Mesenchymal stem cell (in vitro differentiated cells and primary cell): ENCODE data around the gene KCTD17.

Experiments
- DNase-seq: peaks from one replicate; pipeline ENCODE4 v3.0.0-alpha.2; 2013
- H2AFZ ChIP-seq: one replicate; pipeline ENCODE4 v1.6.1; 2013; ENCODE audit warnings: low read depth, mild to moderate bottlenecking, control low read depth, inconsistent platforms, low read length, moderate library complexity
- H2AK5ac ChIP-seq: 2 replicates; pipeline ENCODE4 v1.6.1; 2013; ENCODE audit warnings: low read length, moderate library complexity, mild to moderate bottlenecking, inconsistent platforms; ENCODE audit not compliant: severe bottlenecking
- H2BK120ac ChIP-seq: one replicate; pipeline ENCODE4 v1.6.1; 2013; ENCODE audit warnings: low read depth, mild to moderate bottlenecking, inconsistent platforms, low read length, moderate library complexity
- H2BK12ac ChIP-seq, 2 experiments: one replicate each; pipeline ENCODE4 v1.6.1; 2013; ENCODE audit warnings: inconsistent platforms in 2 of 2, low read length in 2 of 2, mild to moderate bottlenecking in 2 of 2, moderate library complexity in 2 of 2, control low read depth in 1 of 2
- H2BK15ac ChIP-seq: one replicate; pipeline ENCODE4 v1.6.1; 2013; ENCODE audit warnings: mild to moderate bottlenecking, low read depth, inconsistent platforms; ENCODE audit not compliant: poor library complexity, severe bottlenecking
- H2BK5ac ChIP-seq: 2 replicates; pipeline ENCODE4 v1.6.1; 2013; ENCODE audit warnings: low read depth, mild to moderate bottlenecking, low read length, control low read depth, inconsistent platforms; ENCODE audit not compliant: poor library complexity, severe bottlenecking
- H3K14ac ChIP-seq, 2 experiments: one replicate each; pipeline ENCODE4 v1.6.1; 2013; ENCODE audit warnings: inconsistent platforms in 2 of 2, low read length in 2 of 2, control low read depth in 1 of 2, mild to moderate bottlenecking in 1 of 2, moderate library complexity in 1 of 2
- H3K18ac ChIP-seq, 2 experiments: one replicate each; pipeline ENCODE4 v1.6.1; 2013; ENCODE audit warnings: inconsistent platforms in 2 of 2, low read length in 2 of 2, control low read depth in 1 of 2, low read depth in 1 of 2, mild to moderate bottlenecking in 1 of 2
- H3K23ac ChIP-seq, 2 experiments: one replicate each; pipeline ENCODE4 v1.6.1; 2013; ENCODE audit warnings: inconsistent platforms in 2 of 2, low read length in 2 of 2, mild to moderate bottlenecking in 2 of 2, moderate library complexity in 2 of 2, control low read depth in 1 of 2
- H3K27ac ChIP-seq: 2 replicates; pipeline ENCODE4 v1.5.1; 2013; ENCODE audit warnings: mild to moderate bottlenecking, moderate library complexity, low read length, control low read depth, inconsistent platforms; ENCODE audit not compliant: poor library complexity, severe bottlenecking
- H3K27me3 ChIP-seq, 2 experiments: 2 replicates each; pipeline versions ENCODE4 v1.6.1 to v1.7.0; 2013; ENCODE audit warnings: low read length in 2 of 2, mild to moderate bottlenecking in 2 of 2, moderate library complexity in 2 of 2, control low read depth in 1 of 2, inconsistent platforms in 1 of 2; ENCODE audit not compliant: control insufficient read depth in 1 of 2, insufficient read depth in 1 of 2
- H3K36me3 ChIP-seq, 2 experiments: 2 replicates each; pipeline versions ENCODE4 v1.6.1 to v1.7.0; 2013; ENCODE audit warnings: low read length in 2 of 2, control low read depth in 1 of 2, inconsistent platforms in 1 of 2, low read depth in 1 of 2, mild to moderate bottlenecking in 1 of 2; ENCODE audit not compliant: insufficient read depth in 2 of 2, control insufficient read depth in 1 of 2
- H3K4ac ChIP-seq, 2 experiments: one replicate each; pipeline ENCODE4 v1.6.1; 2013; ENCODE audit warnings: inconsistent platforms in 2 of 2, low read length in 2 of 2, mild to moderate bottlenecking in 2 of 2, moderate library complexity in 2 of 2, control low read depth in 1 of 2, low read depth in 1 of 2
- H3K4me1 ChIP-seq: 2 replicates; pipeline ENCODE4 v1.6.1; 2013; ENCODE audit warnings: low read depth, low read length, control low read depth; ENCODE audit not compliant: control insufficient read depth, insufficient read depth
- H3K4me2 ChIP-seq: 2 replicates; pipeline ENCODE4 v1.6.1; 2013; ENCODE audit warnings: low read length, mild to moderate bottlenecking, inconsistent platforms; ENCODE audit not compliant: poor library complexity, severe bottlenecking
- H3K4me3 ChIP-seq, 2 experiments: 2 replicates each; pipeline versions ENCODE4 v1.5.1 to v1.7.0; 2013; ENCODE audit warnings: low read length in 2 of 2, mild to moderate bottlenecking in 2 of 2, control low read depth in 1 of 2, low read depth in 1 of 2; ENCODE audit not compliant: insufficient read depth in 1 of 2
- H3K79me1 ChIP-seq: replicated peaks from 2 replicates; pipeline ENCODE4 v1.6.1; 2013; ENCODE audit warnings: mild to moderate bottlenecking, control low read depth, low read length, inconsistent platforms; ENCODE audit not compliant: poor library complexity, severe bottlenecking
- H3K9ac ChIP-seq: 2 replicates; pipeline ENCODE4 v1.7.0; 2013; ENCODE audit warnings: mild to moderate bottlenecking, low read length, moderate library complexity
- H3K9me3 ChIP-seq: 2 replicates; pipeline ENCODE4 v1.7.0; 2013; ENCODE audit warnings: mild to moderate bottlenecking, low read length; ENCODE audit not compliant: control insufficient read depth
- H4K8ac ChIP-seq: one replicate; pipeline ENCODE4 v1.6.1; 2013; ENCODE audit warnings: inconsistent platforms, mild to moderate bottlenecking, low read length, moderate library complexity
- H4K91ac ChIP-seq: one replicate; pipeline ENCODE4 v1.6.1; 2013; ENCODE audit warnings: mild to moderate bottlenecking, low read length, inconsistent platforms
- WGBS: methylation state at CpG from one replicate; pipeline ENCODE4 v1.1.7; 2013; ENCODE audit warnings: mixed read lengths; 5-methylcytosine and 5-hydroxymethylcytosine counted together

Gene KCTD17

GRCh38 chr22:37097346-37097745 is 45.8 kb downstream of the KCTD17 start:
- Histone ChIP-seq H2AFZ (no peak overlapping the region), H4K91ac (no peak overlapping the region), H2AK5ac (no peak overlapping the region), H3K4me2 (no peak overlapping the region), H2BK120ac (no peak overlapping the region), H3K79me1 (no peaks in the 10 kb centered on the region), H2BK15ac (no peak overlapping the region), H4K8ac (no peak overlapping the region), H3K4ac (no peak overlapping the region), H3K36me3 (no peaks in the 10 kb centered on the region), H3K9ac (no peak overlapping the region), H3K27ac (no peak overlapping the region), H3K4me3 (peak overlapping the region in 1 of 2 experiments; percentile 14), H2BK12ac (no peak overlapping the region), H3K4me1 (no peaks in the 10 kb centered on the region), H3K14ac (peak overlapping the region in 1 of 2 experiments; percentile 53), H3K23ac (no peak overlapping the region), H3K18ac (no peak overlapping the region), H3K9me3 (no peaks in the 10 kb centered on the region), H3K27me3 (peaks cover 60 to 84% of the 10 kb centered on the region in 2 experiments), H2BK5ac (no peak overlapping the region)
- 91% methylated on average over 12 of the region's 13 CpGs for WGBS
- no peak for DNase-seq

GRCh38 chr22:37098976-37099591 is 47.5 kb downstream of the KCTD17 start:
- Histone ChIP-seq H2AFZ (no peak overlapping the region), H3K4me1 (peaks cover 3% of the 10 kb centered on the region), H3K4me2 (no peak overlapping the region), H3K9me3 (no peaks in the 10 kb centered on the region), H3K14ac (no peak overlapping the region), H3K18ac (no peak overlapping the region), H2BK12ac (no peak overlapping the region), H3K36me3 (no peaks in the 10 kb centered on the region), H2AK5ac (no peak overlapping the region), H2BK15ac (no peak overlapping the region), H2BK5ac (no peak overlapping the region), H3K23ac (no peak overlapping the region), H3K4ac (no peak overlapping the region), H2BK120ac (no peak overlapping the region), H3K27me3 (peaks cover 78 to 93% of the 10 kb centered on the region in 2 experiments), H3K4me3 (no peak overlapping the region), H4K8ac (no peak overlapping the region), H3K27ac (no peak overlapping the region), H3K79me1 (no peaks in the 10 kb centered on the region), H4K91ac (no peak overlapping the region), H3K9ac (no peak overlapping the region)
- 58% methylated on average over 8 of the region's 10 CpGs for WGBS
- no peak for DNase-seq

GRCh38 chr22:37100589-37101127 is 49.1 kb downstream of the KCTD17 start:
- H3K4me2 ChIP-seq, result no peak overlapping the region
- H4K91ac ChIP-seq, result no peak overlapping the region
- no peaks in the 10 kb centered on the region for H3K9me3 ChIP-seq
- H2BK5ac ChIP-seq, result no peak overlapping the region
- no peak overlapping the region for H3K4ac ChIP-seq
- DNase-seq, result no peak
- no peak overlapping the region for H3K27ac ChIP-seq
- no peak overlapping the region for H2BK120ac ChIP-seq
- no peak overlapping the region for H4K8ac ChIP-seq
- no peak overlapping the region for H3K4me3 ChIP-seq
- no peak overlapping the region for H3K18ac ChIP-seq
- no peak overlapping the region for H3K9ac ChIP-seq
- H3K36me3 ChIP-seq, result no peaks in the 10 kb centered on the region
- no peak overlapping the region for H2AFZ ChIP-seq
- H2AK5ac ChIP-seq, result no peak overlapping the region
- H3K27me3 ChIP-seq, result peaks cover 76 to 93% of the 10 kb centered on the region in 2 experiments
- H2BK15ac ChIP-seq, result no peak overlapping the region
- H3K79me1 ChIP-seq, result no peaks in the 10 kb centered on the region
- 68% methylated on average over 8 of the region's 8 CpGs for WGBS
- H2BK12ac ChIP-seq, result no peak overlapping the region
- H3K4me1 ChIP-seq, result peaks cover 3% of the 10 kb centered on the region
- no peak overlapping the region for H3K14ac ChIP-seq
- H3K23ac ChIP-seq, result no peak overlapping the region

GRCh38 chr22:37101311-37102066 is 49.9 kb downstream of the KCTD17 start:
- Histone ChIP-seq H3K36me3 (no peaks in the 10 kb centered on the region), H3K4me1 (peaks cover 3% of the 10 kb centered on the region), H3K14ac (no peak overlapping the region), H3K27me3 (peaks cover 72 to 92% of the 10 kb centered on the region in 2 experiments), H3K23ac (no peak overlapping the region), H3K4ac (no peak overlapping the region), H2AFZ (no peak overlapping the region), H4K91ac (no peak overlapping the region), H4K8ac (no peak overlapping the region), H2BK15ac (peak overlapping the region; percentile 26), H3K27ac (no peak overlapping the region), H3K4me3 (no peak overlapping the region), H3K79me1 (no peaks in the 10 kb centered on the region), H3K9ac (no peak overlapping the region), H2BK5ac (no peak overlapping the region), H2BK120ac (no peak overlapping the region), H2AK5ac (no peak overlapping the region), H3K9me3 (no peaks in the 10 kb centered on the region), H2BK12ac (no peak overlapping the region), H3K4me2 (no peak overlapping the region), H3K18ac (no peak overlapping the region)
- 82% methylated on average over 8 of the region's 10 CpGs for WGBS
- no peak for DNase-seq
